Duodenal mucosa (tissue), 2 donors: ENCODE data around the gene FBXO47.

Experiments
- H3K27ac ChIP-seq: one replicate; pipeline ENCODE4 v1.7.0; 2013; ENCODE audit warnings: low read depth, low read length
- H3K27me3 ChIP-seq, 2 donors: one replicate each; pipeline ENCODE4 v1.7.0; 2013; ENCODE audit warnings: low read length in 2 of 2, control low read depth in 1 of 2; ENCODE audit not compliant: insufficient read depth in 2 of 2, control insufficient read depth in 1 of 2
- H3K36me3 ChIP-seq, 2 donors: one replicate each; pipeline ENCODE4 v1.7.0; 2013; ENCODE audit warnings: low read length in 2 of 2, control low read depth in 1 of 2; ENCODE audit not compliant: insufficient read depth in 2 of 2, control insufficient read depth in 1 of 2
- H3K4me1 ChIP-seq, 2 donors: one replicate each; pipeline ENCODE4 v1.7.0; 2013; ENCODE audit warnings: low read length in 2 of 2, control low read depth in 1 of 2; ENCODE audit not compliant: insufficient read depth in 2 of 2, control insufficient read depth in 1 of 2
- H3K4me3 ChIP-seq, 2 donors: one replicate each; pipeline ENCODE4 v1.7.0; 2013; ENCODE audit warnings: low read length in 2 of 2, low read depth in 1 of 2
- H3K9ac ChIP-seq, 2 donors: one replicate each; pipeline ENCODE4 v1.7.0; 2013; ENCODE audit warnings: low read length in 2 of 2, low read depth in 1 of 2
- H3K9me3 ChIP-seq, 2 donors: one replicate each; pipeline ENCODE4 v1.7.0; 2013; ENCODE audit warnings: low read length in 2 of 2, control low read depth in 1 of 2; ENCODE audit not compliant: control insufficient read depth in 1 of 2

FBXO47 gene

GRCh38 chr17:38893607-38894006 lies 73.6 kb downstream of the FBXO47 start:
- Histone ChIP-seq H3K27ac (no peak overlapping the region), H3K4me3 (no peak overlapping the region), H3K9ac (no peak overlapping the region), H3K36me3 (peaks cover 54 to 68% of the 10 kb centered on the region in 2 donors), H3K27me3 (no peaks in the 10 kb centered on the region), H3K4me1 (peaks cover 61 to 84% of the 10 kb centered on the region in 2 donors), H3K9me3 (no peaks in the 10 kb centered on the region)

GRCh38 chr17:38893113-38893512 lies 74.1 kb downstream of the FBXO47 start:
- peaks cover 54 to 68% of the 10 kb centered on the region in 2 donors for H3K36me3 ChIP-seq
- H3K27me3 ChIP-seq, result no peaks in the 10 kb centered on the region
- no peak overlapping the region for H3K9ac ChIP-seq
- H3K27ac ChIP-seq, result no peak overlapping the region
- no peaks in the 10 kb centered on the region for H3K9me3 ChIP-seq
- H3K4me3 ChIP-seq, result no peak overlapping the region
- H3K4me1 ChIP-seq, result peaks cover 57 to 80% of the 10 kb centered on the region in 2 donors

- Histone ChIP-seq H3K36me3 (peaks cover 55 to 73% of the 10 kb centered on the region in 2 donors), H3K4me3 (no peak overlapping the region), H3K27me3 (no peaks in the 10 kb centered on the region), H3K27ac (no peak overlapping the region), H3K9ac (no peak overlapping the region), H3K4me1 (peaks cover 56 to 78% of the 10 kb centered on the region in 2 donors), H3K9me3 (no peaks in the 10 kb centered on the region)
Measured at GRCh38 chr17:38892620-38893019, 74.6 kb downstream of the FBXO47 start.

DNA sequence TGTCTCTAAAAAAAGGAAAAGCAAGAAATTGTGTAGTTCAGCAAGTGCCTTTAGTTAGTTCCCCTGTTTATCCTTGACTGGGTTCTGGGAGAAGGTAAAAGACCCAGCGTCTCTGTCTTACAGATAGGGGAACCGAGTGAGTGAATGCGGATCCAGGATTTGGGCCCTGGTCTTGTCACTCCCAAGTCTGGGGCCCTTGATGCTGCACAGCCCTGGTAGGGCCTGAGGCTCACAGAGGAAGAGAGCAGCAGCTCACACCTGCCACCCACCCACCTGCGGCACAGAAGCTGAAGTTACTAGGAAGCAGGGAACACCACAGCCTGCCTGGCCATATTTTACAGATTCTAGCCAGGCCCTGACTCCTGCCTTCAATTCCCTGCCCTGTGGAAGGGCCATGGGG lies 75.1 kb downstream of the FBXO47 start:
- Histone ChIP-seq H3K9me3 (no peaks in the 10 kb centered on the region), H3K36me3 (peaks cover 55 to 79% of the 10 kb centered on the region in 2 donors), H3K27me3 (no peaks in the 10 kb centered on the region), H3K4me1 (peaks cover 56 to 78% of the 10 kb centered on the region in 2 donors), H3K27ac (no peak overlapping the region), H3K4me3 (no peak overlapping the region), H3K9ac (no peak overlapping the region)

- Histone ChIP-seq H3K4me1 (peaks cover 56 to 78% of the 10 kb centered on the region in 2 donors), H3K9ac (no peak overlapping the region), H3K36me3 (peaks cover 52 to 73% of the 10 kb centered on the region in 2 donors), H3K4me3 (no peak overlapping the region), H3K9me3 (no peaks in the 10 kb centered on the region), H3K27me3 (no peaks in the 10 kb centered on the region), H3K27ac (no peak overlapping the region)
Measured at GRCh38 chr17:38891441-38891840, 75.8 kb downstream of the FBXO47 start.

GRCh38 chr17:38890410-38890746 lies 76.8 kb downstream of the FBXO47 start:
- Histone ChIP-seq H3K9ac (no peak overlapping the region), H3K36me3 (peaks cover 44 to 68% of the 10 kb centered on the region in 2 donors), H3K4me3 (no peak overlapping the region), H3K27me3 (no peaks in the 10 kb centered on the region), H3K4me1 (peaks cover 59 to 80% of the 10 kb centered on the region in 2 donors), H3K27ac (no peak overlapping the region), H3K9me3 (no peaks in the 10 kb centered on the region)

DNA sequence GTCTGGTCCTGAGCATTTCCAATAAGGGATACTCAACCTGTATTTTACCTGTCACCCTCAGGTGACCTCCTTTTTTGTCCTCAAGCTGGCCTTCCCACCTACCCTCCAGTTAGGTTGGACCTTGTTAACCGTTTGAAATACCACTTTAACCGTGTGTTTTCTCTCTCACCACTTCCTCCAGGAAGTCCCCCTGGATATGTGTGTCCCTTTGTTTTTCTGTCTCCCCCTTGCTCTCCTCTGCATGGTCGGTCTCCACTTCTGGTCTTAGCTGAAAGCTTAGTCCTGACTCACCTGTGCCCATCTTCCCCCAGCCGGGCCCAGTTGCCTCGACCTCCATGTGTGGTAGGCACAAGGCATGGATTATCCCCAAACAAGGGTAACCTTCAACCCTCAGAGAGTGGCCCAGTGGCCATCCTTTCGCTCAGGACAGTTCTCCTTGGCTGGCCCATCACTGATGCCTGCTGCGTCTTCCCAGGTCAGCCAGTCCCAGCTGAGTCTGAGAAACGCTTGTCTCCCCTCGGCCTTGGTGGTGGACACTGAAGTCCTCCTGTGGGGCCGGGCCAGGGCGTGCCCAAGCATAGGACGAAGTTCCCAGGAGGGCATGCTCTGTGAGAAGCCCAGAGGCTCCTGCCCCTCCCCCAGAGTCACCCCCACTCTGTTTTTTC lies 77.3 kb downstream of the FBXO47 start:
- Histone ChIP-seq H3K27me3 (no peaks in the 10 kb centered on the region), H3K36me3 (peaks cover 44 to 71% of the 10 kb centered on the region in 2 donors), H3K9ac (no peak overlapping the region), H3K27ac (no peak overlapping the region), H3K9me3 (no peaks in the 10 kb centered on the region), H3K4me3 (no peak overlapping the region), H3K4me1 (peaks cover 64 to 85% of the 10 kb centered on the region in 2 donors)

DNA sequence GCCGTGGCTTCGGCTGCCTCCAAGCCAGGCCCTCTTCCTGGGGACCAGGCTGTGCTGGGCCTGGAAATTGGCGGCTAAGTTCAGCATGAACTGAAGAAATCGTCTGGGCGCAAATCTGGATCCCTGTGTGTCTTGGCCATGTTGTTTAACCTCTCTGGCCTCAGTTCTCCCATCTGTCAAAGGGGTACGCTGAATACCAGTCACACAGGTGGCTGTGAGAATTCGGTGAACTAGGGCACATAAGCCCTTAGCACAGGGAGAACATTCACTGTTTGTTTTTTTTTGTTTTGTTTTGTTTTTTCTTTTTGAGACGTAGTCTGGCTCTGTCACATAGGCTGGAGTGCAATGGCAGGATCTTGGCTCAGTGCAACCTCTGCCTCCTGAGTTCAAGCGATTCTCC lies 78.4 kb downstream of the FBXO47 start:
- Histone ChIP-seq H3K4me3 (no peak overlapping the region), H3K9ac (no peak overlapping the region), H3K4me1 (peaks cover 64 to 89% of the 10 kb centered on the region in 2 donors), H3K27me3 (no peaks in the 10 kb centered on the region), H3K9me3 (no peaks in the 10 kb centered on the region), H3K36me3 (peaks cover 44 to 65% of the 10 kb centered on the region in 2 donors), H3K27ac (no peak overlapping the region)

GRCh38 chr17:38886643-38887010 lies 80.6 kb downstream of the FBXO47 start:
- H3K27ac ChIP-seq, result no peak overlapping the region
- H3K4me1 ChIP-seq, result peaks cover 71 to 86% of the 10 kb centered on the region in 2 donors
- H3K27me3 ChIP-seq, result no peaks in the 10 kb centered on the region
- no peaks in the 10 kb centered on the region for H3K9me3 ChIP-seq
- peaks cover 29 to 56% of the 10 kb centered on the region in 2 donors for H3K36me3 ChIP-seq
- peak overlapping the region; percentile 15 to 19 for H3K9ac ChIP-seq
- H3K4me3 ChIP-seq, result peak overlapping the region; percentile 8 to 51
